Measurements from ENCODE around the gene SDC3.

Gene SDC3

GRCh38 chr1:30904962-30905335 is 3.6 kb downstream of the SDC3 start:
- no peak for DNase-seq (ENCODE audit: low read depth)

- no peak for DNase-seq (ENCODE audit: low read depth)
Measured at GRCh38 chr1:30904191-30904961, 4.2 kb downstream of the SDC3 start.

- DNase-seq (ENCODE audit: low read depth) = no peak
Measured at GRCh38 chr1:30903343-30904034, 5.1 kb downstream of the SDC3 start.

- no peak for DNase-seq (ENCODE audit: low read depth)
Measured at GRCh38 chr1:30902593-30903290, 5.8 kb downstream of the SDC3 start.

GRCh38 chr1:30901798-30902581 is 6.6 kb downstream of the SDC3 start:
- DNase-seq (ENCODE audit: low read depth) = no peak

GRCh38 chr1:30900931-30901560 is 7.5 kb downstream of the SDC3 start:
- no peak for DNase-seq (ENCODE audit: low read depth)

GRCh38 chr1:30900486-30900885 is 8.1 kb downstream of the SDC3 start:
- no peak for DNase-seq (ENCODE audit: low read depth)

GRCh38 chr1:30899577-30900389 is 8.8 kb downstream of the SDC3 start:
- DNase-seq (ENCODE audit: low read depth) = no peak

GRCh38 chr1:30898031-30898815 is 10.3 kb downstream of the SDC3 start:
- no peak for DNase-seq (ENCODE audit: low read depth)

- no peak for DNase-seq (ENCODE audit: low read depth)
Measured at GRCh38 chr1:30896905-30897304, 11.7 kb downstream of the SDC3 start.

GRCh38 chr1:30895944-30896660 is 12.5 kb downstream of the SDC3 start:
- no peak for DNase-seq (ENCODE audit: low read depth)

- no peak for DNase-seq (ENCODE audit: low read depth)
Measured at GRCh38 chr1:30895382-30895943, 13.1 kb downstream of the SDC3 start.

GRCh38 chr1:30894508-30894973 is 14.0 kb downstream of the SDC3 start:
- DNase-seq (ENCODE audit: low read depth) = no peak

- DNase-seq (ENCODE audit: low read depth) = no peak
Measured at GRCh38 chr1:30893776-30894507, 14.6 kb downstream of the SDC3 start.

- DNase-seq (ENCODE audit: low read depth) = no peak
Measured at GRCh38 chr1:30892671-30893073, 15.9 kb downstream of the SDC3 start.

- DNase-seq (ENCODE audit: low read depth) = no peak
Measured at GRCh38 chr1:30891227-30891552, 17.4 kb downstream of the SDC3 start.

GRCh38 chr1:30890502-30891226 is 17.9 kb downstream of the SDC3 start:
- DNase-seq (ENCODE audit: low read depth) = no peak

GRCh38 chr1:30889511-30889910 is 19.0 kb downstream of the SDC3 start:
- DNase-seq (ENCODE audit: low read depth) = no peak

Data from stimulated activated CD8-positive, alpha-beta memory T cell treated with anti-CD3 and anti-CD28 coated beads, Interleukin-15, amount 100 ng/mL, for 1 hour (primary cell).